NCI-H748 treated with DMSO at 0.1 percent for 48 hours (cell line): Measurements from ENCODE around the gene CDH13.

Source experiments
- DNase-seq: peaks from one replicate; lab custom pipeline; 2025; lab: John Stamatoyannopoulos, UW

CDH13 gene

GRCh38 chr16:82652826-82653225, 26.1 kb downstream of the CDH13 start:
- no peak for DNase-seq

- no peak for DNase-seq
Observed at GRCh38 chr16:82653550-82654511, 27.1 kb downstream of the CDH13 start.

- DNase-seq: no peak
Observed at GRCh38 chr16:82655072-82655714, 28.4 kb downstream of the CDH13 start.

DNA sequence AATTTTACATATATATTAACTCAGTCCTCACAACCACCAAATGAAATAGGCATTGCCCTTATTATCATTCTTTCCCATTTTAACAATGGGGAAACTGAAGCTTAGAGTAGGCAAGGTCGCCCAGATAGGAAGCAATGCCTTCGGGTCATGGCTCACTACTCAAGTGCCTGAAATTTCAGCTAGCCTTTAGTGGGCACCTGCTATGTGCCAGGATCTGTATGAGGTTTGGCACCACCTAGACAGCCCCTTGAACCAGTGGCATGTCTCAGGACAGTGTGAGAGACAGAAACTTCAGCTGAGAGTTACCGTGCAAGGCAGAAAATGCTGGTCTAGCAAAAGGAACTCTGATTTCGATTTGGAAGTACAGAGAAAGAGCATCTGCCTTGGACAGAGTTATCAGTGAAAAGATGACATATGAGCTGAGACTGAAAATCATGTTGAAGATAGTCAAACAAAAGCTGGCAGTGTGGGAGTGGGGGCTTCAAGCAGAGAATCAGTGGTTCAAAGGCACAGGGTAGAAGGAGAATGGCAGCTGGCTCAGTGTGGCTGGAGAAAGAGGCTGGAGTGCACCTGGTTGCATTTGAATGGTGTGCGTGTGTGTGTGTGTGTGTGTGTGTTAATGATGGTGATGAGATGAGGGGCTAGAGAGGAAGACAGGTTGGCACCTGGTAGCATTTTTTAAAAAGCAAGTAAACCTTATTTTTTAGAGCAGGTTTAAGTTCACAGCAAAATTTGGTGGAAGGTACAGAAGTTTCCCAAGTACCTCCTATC, 29.1 kb downstream of the CDH13 start:
- no peak for DNase-seq

GRCh38 chr16:82657239-82657638, 30.5 kb downstream of the CDH13 start:
- no peak for DNase-seq

DNA sequence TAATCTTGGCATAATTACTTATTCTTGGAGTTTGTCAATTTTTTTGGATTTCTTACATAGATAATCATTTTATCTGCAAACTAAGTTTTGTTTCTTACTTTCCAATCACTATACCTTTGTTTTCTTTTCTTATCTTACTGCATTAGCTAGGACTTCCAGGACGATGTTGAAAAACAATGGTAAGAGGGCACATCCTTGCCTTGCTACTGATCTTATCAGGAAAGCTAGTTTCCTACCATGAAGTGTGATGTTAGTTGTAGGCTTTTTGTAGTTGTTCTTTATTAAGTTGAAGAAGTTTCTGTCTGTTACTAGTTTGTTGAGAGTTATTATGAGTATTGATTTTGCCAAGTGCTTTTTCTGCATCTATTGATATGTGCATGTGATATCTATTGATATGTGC, 31.0 kb downstream of the CDH13 start:
- DNase-seq: no peak

- DNase-seq: no peak
Observed at GRCh38 chr16:82658796-82659195, 32.0 kb downstream of the CDH13 start.

DNA sequence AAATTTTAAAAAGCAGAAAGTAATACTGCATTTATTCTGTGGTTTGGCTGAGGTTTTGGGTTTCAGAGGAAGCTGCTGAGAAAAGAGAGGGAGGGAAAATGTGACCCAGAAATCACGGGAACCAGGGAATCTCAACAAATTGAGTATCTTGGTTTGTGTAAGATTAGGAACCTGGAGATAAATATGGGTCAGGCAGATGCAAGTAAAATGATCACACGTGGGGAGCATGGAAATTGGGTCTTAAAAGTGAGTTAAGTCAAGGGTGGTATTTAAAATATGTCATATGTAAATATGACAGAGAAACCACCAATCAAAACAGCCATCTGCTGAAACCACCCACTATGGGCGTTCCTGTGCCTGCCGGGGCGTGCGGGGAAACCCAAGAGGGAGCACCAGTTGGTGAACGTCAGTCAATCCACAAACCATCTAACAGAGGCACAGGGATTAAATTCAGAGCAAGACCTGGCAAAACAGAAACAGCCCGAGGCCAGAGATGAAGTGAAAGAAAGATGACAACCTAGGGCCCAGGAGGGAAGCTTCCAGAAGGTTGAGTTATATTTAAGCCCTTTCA, 33.4 kb downstream of the CDH13 start:
- no peak for DNase-seq

GRCh38 chr16:82660966-82661365, 34.2 kb downstream of the CDH13 start:
- DNase-seq: peak; percentile 75

DNA sequence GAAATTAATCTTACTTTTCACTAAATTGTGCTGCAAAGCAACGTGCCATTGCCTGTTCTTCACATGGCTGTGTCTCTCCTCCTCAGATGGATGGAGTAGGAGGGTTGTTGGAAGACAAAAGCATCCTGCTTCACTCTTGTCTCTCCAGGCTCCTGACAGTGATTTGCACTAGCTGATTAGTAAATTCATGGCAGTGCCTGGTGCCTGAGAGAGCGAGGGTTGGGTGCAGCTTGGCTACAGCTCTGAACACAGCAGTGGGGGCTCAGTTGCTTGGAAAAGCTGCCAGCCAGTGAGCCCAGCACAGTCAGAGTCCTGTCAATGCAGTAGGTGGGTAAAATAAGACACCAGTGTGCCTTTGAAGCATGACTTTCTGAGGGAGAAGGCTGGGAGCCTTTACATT, 37.4 kb downstream of the CDH13 start:
- no peak for DNase-seq

DNA sequence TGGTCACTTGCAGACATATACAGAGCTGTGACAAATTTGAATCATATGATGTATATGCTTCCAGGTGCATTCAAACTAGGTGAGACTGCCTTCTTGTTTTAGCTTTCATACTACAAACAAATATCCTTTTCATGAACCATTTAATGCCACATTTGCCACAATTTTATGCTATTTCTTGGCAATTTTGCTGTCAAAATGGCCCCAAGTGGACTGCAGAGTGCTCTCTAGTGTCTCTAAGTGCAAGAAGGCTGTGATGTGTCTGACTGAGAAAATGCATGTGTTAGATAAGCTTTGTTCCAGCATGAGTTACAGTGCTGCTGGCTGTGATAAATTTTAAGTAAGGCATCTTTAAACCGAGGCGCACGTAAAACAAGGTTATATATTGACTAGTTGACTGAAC, 38.3 kb downstream of the CDH13 start:
- DNase-seq: no peak

GRCh38 chr16:82667437-82667836, 40.7 kb downstream of the CDH13 start:
- no peak for DNase-seq

DNA sequence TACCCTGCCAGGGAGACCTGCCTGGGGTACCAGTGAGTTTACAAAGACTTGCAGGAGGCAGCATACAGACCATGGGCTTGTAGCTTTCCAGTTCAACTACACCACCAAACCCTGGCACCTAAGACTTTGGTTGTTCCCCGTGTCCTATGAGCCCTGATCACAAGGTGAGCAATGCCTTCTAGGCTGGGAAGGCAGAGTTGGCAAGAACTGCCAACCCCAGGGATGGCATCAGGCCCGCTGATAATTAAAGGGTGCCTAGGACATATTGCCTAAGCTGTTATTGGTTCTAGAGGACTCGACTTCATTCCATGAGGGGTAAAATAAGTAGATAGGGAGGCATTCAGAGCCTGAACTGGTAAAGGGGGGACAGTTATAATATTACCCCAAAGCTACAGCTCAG, 41.3 kb downstream of the CDH13 start:
- no peak for DNase-seq

GRCh38 chr16:82671741-82672140, 45.0 kb downstream of the CDH13 start:
- no peak for DNase-seq

DNA sequence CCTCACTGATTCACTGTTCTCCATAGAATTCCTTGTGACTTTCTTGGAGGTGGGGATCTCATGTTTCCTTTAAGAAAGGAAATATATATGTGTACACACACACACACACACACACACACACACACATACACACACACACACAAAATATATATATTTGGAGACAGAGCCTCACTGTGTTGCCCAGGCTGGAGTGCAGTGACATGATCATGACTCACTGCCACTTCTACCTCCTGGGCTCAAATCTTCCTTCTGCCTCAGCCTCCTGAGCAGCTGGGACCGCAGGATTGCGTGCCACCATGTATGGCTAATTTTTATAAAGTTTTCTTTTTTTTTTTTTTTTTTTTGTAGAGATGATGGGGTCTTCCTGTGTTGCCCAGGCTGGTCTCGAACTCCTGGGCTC, 45.9 kb downstream of the CDH13 start:
- DNase-seq: no peak

DNA sequence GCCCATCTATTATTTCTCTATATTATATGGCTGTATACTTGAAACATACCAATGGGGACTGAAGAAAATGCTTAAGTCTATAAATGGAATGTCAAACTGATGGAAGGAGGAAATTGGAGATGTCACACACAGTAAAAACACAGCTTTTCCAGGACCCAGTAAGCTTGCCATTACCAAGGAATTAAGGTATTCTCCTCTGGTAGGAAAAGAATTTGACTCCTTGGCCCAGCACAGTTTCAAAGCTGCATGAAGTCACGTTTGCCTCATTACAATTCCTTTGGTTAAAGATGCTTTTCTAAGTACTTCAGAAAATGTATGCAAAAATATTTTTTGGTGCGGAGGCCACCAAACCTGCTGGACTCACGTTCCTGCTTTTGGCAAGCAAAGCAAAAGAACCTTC, 48.5 kb downstream of the CDH13 start:
- DNase-seq: no peak

- DNase-seq: peak; percentile 2
Observed at GRCh38 chr16:82681592-82681991, 54.8 kb downstream of the CDH13 start.

GRCh38 chr16:82682767-82683166, 56.0 kb downstream of the CDH13 start:
- no peak for DNase-seq

DNA sequence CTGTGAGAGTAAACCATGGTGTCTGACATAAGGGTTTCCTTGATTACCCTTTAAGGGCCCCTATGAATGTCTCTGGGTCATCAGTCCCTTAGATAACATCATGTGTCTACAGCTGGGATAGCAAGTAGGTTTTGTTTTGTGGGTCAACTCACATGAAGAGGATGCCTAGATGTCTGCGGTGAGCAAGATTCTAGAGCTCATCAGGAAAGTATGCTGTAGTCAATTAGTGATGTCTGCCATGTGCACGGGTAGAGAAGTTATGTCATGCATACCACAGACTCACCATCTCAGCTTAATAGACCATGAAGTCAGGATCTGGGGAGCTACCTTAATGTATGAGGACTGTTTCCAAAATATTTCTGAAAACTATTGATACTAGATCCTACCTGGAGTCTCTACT, 57.5 kb downstream of the CDH13 start:
- no peak for DNase-seq

DNA sequence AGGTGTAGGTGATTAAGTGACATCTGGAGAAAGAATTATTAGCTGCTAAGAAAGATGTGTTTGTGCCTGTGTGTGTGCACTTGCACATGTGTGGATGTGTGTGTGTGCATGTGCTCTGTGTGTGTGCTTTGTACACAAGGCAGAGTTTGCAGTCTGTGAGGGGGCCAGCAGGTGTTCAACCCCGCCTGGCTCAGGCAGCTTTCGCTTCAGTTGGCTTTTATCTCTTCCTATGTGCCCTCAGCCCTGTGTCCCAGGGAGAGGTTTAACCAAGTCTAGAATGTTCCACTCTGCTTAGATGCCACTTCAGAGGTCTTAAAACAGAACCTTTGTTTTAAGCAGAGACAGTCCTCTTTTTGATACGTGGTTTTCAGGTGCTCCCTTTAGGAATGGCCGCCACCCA, 58.8 kb downstream of the CDH13 start:
- no peak for DNase-seq

GRCh38 chr16:82694239-82694874, 67.6 kb downstream of the CDH13 start:
- no peak for DNase-seq

DNA sequence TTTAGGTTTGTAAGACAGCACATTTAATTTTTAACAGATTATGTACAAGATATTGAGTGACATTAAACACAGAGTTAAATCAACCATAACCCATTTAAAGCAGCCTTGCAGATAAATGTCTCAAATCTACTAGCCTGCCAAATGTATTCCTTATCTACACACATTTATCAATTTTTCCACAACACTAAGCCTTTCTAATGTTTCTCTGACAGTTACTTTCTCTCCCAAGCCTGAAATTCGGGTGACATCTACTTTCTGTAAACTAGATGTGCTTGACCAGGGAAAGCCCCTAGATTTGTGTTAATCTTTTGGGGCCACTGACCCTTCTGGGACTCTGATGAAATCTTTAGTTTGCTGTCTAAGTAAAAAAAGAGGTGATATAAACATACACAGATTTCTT, 69.0 kb downstream of the CDH13 start:
- no peak for DNase-seq
